H1 (cell line): Measurements from ENCODE around the gene TRIM39. TPM values are rescaled to one million over a fixed set of nuclear protein-coding genes. Genes with fewer than 3 reads are reported as not detected.

Experiments
- CTCF ChIA-PET: fragments of 300-600 bp; sonication (Branson Sonifier 250); formaldehyde crosslinking; loops from one replicate; lab custom pipeline; 2021; ENCODE audit not compliant: partially characterized antibody; lab: Charles Lee
- POLR2A ChIA-PET: fragments of 300-600 bp; sonication (Branson Sonifier 250); formaldehyde crosslinking; loops from one replicate; lab custom pipeline; 2021; ENCODE audit warnings: inconsistent platforms; ENCODE audit not compliant: partially characterized antibody; lab: Charles Lee
- DNase-seq, 2 experiments: peaks; one replicate each; pipeline versions ENCODE4 v3.0.0 to v3.0.0-alpha.2; 2010 to 2022; ENCODE audit warnings: low spot score in 2 of 2, low read depth in 1 of 2, mixed read lengths in 1 of 2
- FAIRE-seq: peaks from 2 replicates; lab custom pipeline; 2011; peaks lifted over from hg19 to GRCh38; lab: Jason Lieb, UNC
- H2AFZ ChIP-seq: 2 replicates; pipeline ENCODE4 v1.8.1; 2012; ENCODE audit warnings: low read length, inconsistent platforms
- H2AK5ac ChIP-seq: 2 replicates; pipeline ENCODE4 v1.6.1; 2013; ENCODE audit warnings: low read depth, low read length
- H2BK120ac ChIP-seq: replicated peaks from 2 replicates; pipeline ENCODE3; 2013; ENCODE audit warnings: low read depth, low read length, inconsistent platforms
- H2BK12ac ChIP-seq: 2 replicates; pipeline ENCODE4 v1.6.1; 2013; ENCODE audit warnings: low read depth, low read length
- H2BK15ac ChIP-seq: 2 replicates; pipeline ENCODE4 v1.6.1; 2013; ENCODE audit warnings: low read length
- H2BK20ac ChIP-seq: 2 replicates; pipeline ENCODE4 v1.6.1; 2013; ENCODE audit warnings: low read length
- H2BK5ac ChIP-seq: 2 replicates; pipeline ENCODE4 v1.6.1; 2013; ENCODE audit warnings: low read depth, low read length
- H3K14ac ChIP-seq: 2 replicates; pipeline ENCODE4 v1.6.1; 2013; ENCODE audit warnings: inconsistent platforms; ENCODE audit not compliant: insufficient read length
- H3K18ac ChIP-seq: 2 replicates; pipeline ENCODE4 v1.6.1; 2013; ENCODE audit warnings: low read length; ENCODE audit errors: extremely low read depth
- H3K23ac ChIP-seq: 2 replicates; pipeline ENCODE4 v1.6.1; 2013; ENCODE audit warnings: inconsistent platforms; ENCODE audit not compliant: insufficient read length
- H3K23me2 ChIP-seq: 2 replicates; pipeline ENCODE4 v1.6.1; 2013; ENCODE audit warnings: low read depth, low read length
- H3K27ac ChIP-seq: 2 replicates; pipeline ENCODE4 v1.6.1; 2011; ENCODE audit warnings: low read depth, low read length, inconsistent platforms
- H3K27me3 ChIP-seq, 4 experiments: replicated peaks in 1 of 4; 1 replicate in 1 of 4; 2 replicates in 3 of 4; pipeline versions ENCODE4 v1.6.1 to v1.8.1; 2011 to 2013; ENCODE audit warnings: low read length in 3 of 4, mild to moderate bottlenecking in 3 of 4, inconsistent platforms in 2 of 4, mixed read lengths in 2 of 4, moderate library complexity in 1 of 4; ENCODE audit not compliant: control insufficient read depth in 3 of 4, insufficient read depth in 3 of 4; ENCODE audit errors: extremely low read depth in 1 of 4
- H3K36me3 ChIP-seq, 4 experiments: 2 replicates each; pipeline versions ENCODE4 v1.6.1 to v1.8.1; 2011 to 2013; ENCODE audit warnings: mild to moderate bottlenecking in 4 of 4, low read length in 3 of 4, moderate library complexity in 2 of 4, control low read depth in 1 of 4, inconsistent platforms in 1 of 4; ENCODE audit not compliant: insufficient read depth in 4 of 4, control insufficient read depth in 2 of 4
- H3K4ac ChIP-seq: replicated peaks from 2 replicates; pipeline ENCODE3; 2013; ENCODE audit warnings: low read length, low read depth, mixed read lengths, inconsistent platforms; ENCODE audit not compliant: insufficient read length
- H3K4me1 ChIP-seq, 4 experiments: replicated peaks in 1 of 4; 1 replicate in 1 of 4; 2 replicates in 3 of 4; pipeline versions ENCODE4 v1.6.1 to v1.8.1; 2011 to 2013; ENCODE audit warnings: low read length in 3 of 4, inconsistent platforms in 2 of 4, mixed read lengths in 1 of 4; ENCODE audit not compliant: insufficient read depth in 4 of 4, control insufficient read depth in 3 of 4
- H3K4me2 ChIP-seq, 2 experiments: 2 replicates each; pipeline versions ENCODE4 v1.6.1 to v1.8.1; 2011 to 2013; ENCODE audit warnings: low read depth in 2 of 2, low read length in 2 of 2, control low read depth in 1 of 2, inconsistent platforms in 1 of 2, mild to moderate bottlenecking in 1 of 2; ENCODE audit not compliant: insufficient read depth in 1 of 2
- H3K4me3 ChIP-seq, 4 experiments: fragments of 200-600, 300-600 bp in 1 of 4; sonication (generic), shearing (Covaris generic), sonication (Bioruptor Twin) in 1 of 4; 2 replicates each; pipeline versions ENCODE4 v1.5.1 to v1.8.1; 2011 to 2016; ENCODE audit warnings: low read length in 4 of 4, low read depth in 3 of 4, control low read depth in 2 of 4, inconsistent platforms in 2 of 4, mild to moderate bottlenecking in 2 of 4, mixed read lengths in 1 of 4, moderate library complexity in 1 of 4; ENCODE audit not compliant: insufficient read depth in 2 of 4; ENCODE audit errors: extremely low read depth in 1 of 4
- H3K56ac ChIP-seq: replicated peaks from 2 replicates; pipeline ENCODE3; 2013; ENCODE audit warnings: low read depth, mild to moderate bottlenecking, mixed read lengths, low read length, inconsistent platforms; ENCODE audit not compliant: insufficient read length
- H3K79me1 ChIP-seq: 2 replicates; pipeline ENCODE4 v1.6.1; 2013; ENCODE audit warnings: low read depth, low read length, control low read depth
- H3K79me2 ChIP-seq, 2 experiments: 2 replicates each; pipeline versions ENCODE4 v1.6.1 to v1.8.1; 2012 to 2013; ENCODE audit warnings: low read length in 2 of 2, mild to moderate bottlenecking in 2 of 2, inconsistent platforms in 1 of 2; ENCODE audit not compliant: insufficient read depth in 2 of 2, control insufficient read depth in 1 of 2
- H3K9ac ChIP-seq, 4 experiments: replicated peaks in 1 of 4; 1 replicate in 1 of 4; 2 replicates in 3 of 4; pipeline versions ENCODE4 v1.6.1 to v1.8.1; 2011 to 2013; ENCODE audit warnings: low read depth in 3 of 4, low read length in 3 of 4, control low read depth in 2 of 4, mild to moderate bottlenecking in 2 of 4, moderate library complexity in 2 of 4, inconsistent platforms in 1 of 4; ENCODE audit errors: extremely low read depth in 1 of 4
- H3K9me3 ChIP-seq, 2 experiments: 2 replicates each; pipeline versions ENCODE4 v1.6.1 to v1.8.1; 2012 to 2013; ENCODE audit warnings: mild to moderate bottlenecking in 2 of 2, moderate library complexity in 2 of 2, control low read depth in 1 of 2, inconsistent platforms in 1 of 2, low read depth in 1 of 2, low read length in 1 of 2, mixed read lengths in 1 of 2; ENCODE audit not compliant: insufficient read depth in 2 of 2
- H4K20me1 ChIP-seq, 2 experiments: replicated peaks in 1 of 2; 2 replicates each; pipeline versions ENCODE3 to v1.8.1; 2011 to 2013; ENCODE audit warnings: inconsistent platforms in 2 of 2, low read length in 2 of 2, mild to moderate bottlenecking in 1 of 2; ENCODE audit not compliant: insufficient read depth in 2 of 2, control insufficient read depth in 1 of 2
- H4K5ac ChIP-seq: 2 replicates; pipeline ENCODE4 v1.6.1; 2013; ENCODE audit warnings: low read length, low read depth, mixed read lengths, inconsistent platforms; ENCODE audit not compliant: insufficient read length
- H4K8ac ChIP-seq: 2 replicates; pipeline ENCODE4 v1.8.0; 2013; ENCODE audit warnings: mild to moderate bottlenecking, moderate library complexity, low read length, inconsistent platforms; ENCODE audit not compliant: insufficient read depth; ENCODE audit errors: extremely low read depth
- H4K91ac ChIP-seq: replicated peaks from 2 replicates; pipeline ENCODE3; 2013; ENCODE audit warnings: low read length, mixed read lengths, inconsistent platforms; ENCODE audit not compliant: insufficient read length
- BRCA1 ChIP-seq: IDR thresholded peaks from 2 replicates; pipeline ENCODE4 v1.6.1; 2012; ENCODE audit warnings: low read depth, low read length, improper control_type of control experiment
- CHD1 ChIP-seq: IDR thresholded peaks from 2 replicates; pipeline ENCODE4 v1.6.1; 2012; ENCODE audit warnings: low read depth, low read length, improper control_type of control experiment
- GTF2F1 ChIP-seq: IDR thresholded peaks from 2 replicates; pipeline ENCODE4 v1.6.1; 2012; ENCODE audit warnings: low read depth, low read length, improper control_type of control experiment, borderline replicate concordance
- HDAC2 ChIP-seq, 2 experiments: fragments of 300-600 bp in 1 of 2; sonication (generic) in 1 of 2; IDR thresholded peaks; 2 replicates each; pipeline ENCODE4 v1.6.1; 2011 to 2012; ENCODE audit warnings: low read depth in 2 of 2, low read length in 2 of 2, mild to moderate bottlenecking in 2 of 2, moderate library complexity in 2 of 2, borderline replicate concordance in 1 of 2, inconsistent platforms in 1 of 2
- JUN ChIP-seq: IDR thresholded peaks from 2 replicates; pipeline ENCODE4 v1.6.1; 2011; ENCODE audit warnings: low read depth, mild to moderate bottlenecking, improper control_type of control experiment, low read length
- JUND ChIP-seq: IDR thresholded peaks from 2 replicates; pipeline ENCODE4 v1.6.1; 2011; ENCODE audit warnings: mild to moderate bottlenecking, improper control_type of control experiment, low read length
- SIN3A ChIP-seq, 2 experiments: IDR thresholded peaks in 1 of 2; conservative IDR thresholded peaks in 1 of 2; 2 replicates each; pipeline ENCODE4 v1.6.1; 2011 to 2012; ENCODE audit warnings: low read length in 2 of 2, improper control_type of control experiment in 1 of 2, low read depth in 1 of 2, mild to moderate bottlenecking in 1 of 2
- SP4 ChIP-seq: IDR thresholded peaks from 2 replicates; pipeline ENCODE4 v1.6.1; 2012; ENCODE audit warnings: low read length, inconsistent platforms
- SUZ12 ChIP-seq: fragments of 200-600 bp; sonication (generic); IDR thresholded peaks from 2 replicates; pipeline ENCODE4 v1.6.1; 2012; ENCODE audit warnings: mild to moderate bottlenecking, inconsistent platforms, low read length, moderate library complexity, mixed read lengths
- TBP ChIP-seq: IDR thresholded peaks from 2 replicates; pipeline ENCODE4 v1.6.1; 2011; ENCODE audit warnings: low read depth, low read length, improper control_type of control experiment
- WGBS, 2 experiments: shearing (Covaris generic) in 1 of 2; methylation state at CpG; one replicate each; pipeline versions ENCODE4 v1.1.6 to v1.1.7; 2013 to 2015; ENCODE audit warnings: low lambda C conversion rate in 2 of 2, mixed read lengths in 2 of 2, inconsistent platforms in 1 of 2, low coverage in 1 of 2, missing lambda C conversion rate in 1 of 2; ENCODE audit not compliant: insufficient replicate concordance in 2 of 2, insufficient coverage in 1 of 2, insufficient read length in 1 of 2; ENCODE audit errors: extremely low coverage in 1 of 2, missing lambda C conversion rate in 1 of 2; 5-methylcytosine and 5-hydroxymethylcytosine counted together
- polyA plus RNA-seq, 7 experiments: library from polyadenylated mRNA; depleted of rRNA in 3 of 7; stranded (reverse) in 5 of 7; unstranded in 2 of 7; fragments of >200 nt in 5 of 7; fragments of 200-250 nt in 2 of 7; gene quantifications; 1 replicate in 5 of 7; 2 replicates in 1 of 7; 4 replicates in 1 of 7; pipeline versions ENCODE4 v1.2.1 to v1.2.3, GENCODE V29; 2011 to 2013; ENCODE audit warnings: missing spikeins in 2 of 7, mixed read lengths in 2 of 7
- total RNA-seq: library from RNA; stranded (reverse); fragmentation: NEBNext Ultra II Directional; extraction: Animal tissue kit (Norgen Biotek cat#: 25700); gene quantifications from 2 replicates; pipeline ENCODE4 v1.2.1, GENCODE V29; 2021
- TF ChIP-seq, protein P1 (sequence below): IDR thresholded peaks from 2 replicates; pipeline ENCODE4 v1.6.1; 2012; ENCODE audit warnings: inconsistent platforms

TRIM39 gene
- total and polyA plus RNA-seq, 2 of the 8 experiments (the other 6 are each of a cell fraction or from before 2014, with no cell fraction given), result 7.3 to 26.1 TPM

DNA sequence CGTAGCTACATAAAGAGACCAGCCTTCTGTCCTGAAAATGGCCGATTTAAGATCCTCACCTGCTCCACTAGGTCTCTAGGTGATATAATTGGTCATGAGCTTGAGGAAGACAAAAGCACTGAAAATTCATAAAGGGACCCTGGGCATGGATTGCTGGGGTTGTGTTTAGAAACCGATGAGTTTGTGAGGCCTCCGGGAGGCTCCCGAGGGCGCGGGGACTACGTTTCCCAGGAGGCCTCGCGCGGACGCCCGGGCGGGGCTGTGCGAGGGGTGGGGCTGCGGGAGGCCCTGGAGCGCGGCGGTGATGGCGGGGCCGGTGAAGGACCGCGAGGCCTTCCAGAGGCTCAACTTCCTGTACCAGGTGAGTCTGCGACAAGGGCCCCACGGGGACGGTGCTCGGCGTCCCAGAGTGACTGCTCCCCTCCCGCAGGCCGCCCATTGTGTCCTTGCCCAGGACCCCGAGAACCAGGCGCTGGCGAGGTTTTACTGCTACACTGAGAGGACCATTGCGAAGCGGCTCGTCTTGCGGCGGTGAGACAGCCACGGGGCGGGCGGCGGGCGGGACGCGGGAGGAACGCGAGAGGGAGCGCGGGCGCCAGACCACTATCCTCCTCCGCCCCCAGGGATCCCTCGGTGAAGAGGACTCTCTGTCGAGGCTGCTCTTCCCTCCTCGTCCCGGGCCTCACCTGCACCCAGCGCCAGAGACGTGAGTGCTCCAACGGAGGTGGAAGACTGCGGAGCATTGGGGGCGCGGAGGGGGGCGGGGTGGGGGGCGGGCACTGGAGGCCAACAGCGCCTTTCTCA is 18.3 kb downstream of the TRIM39 start, which contains the start of gene RPP21:
Gene RPP21, plus strand, starts transcription at position 289 of the 804 bp plus-strand sequence. Its CDS starts 16 bp downstream, at position 305.
- no peaks in the 10 kb centered on the region for H3K79me1 ChIP-seq
- no peak within 1 kb of the TSS for H2BK12ac ChIP-seq
- no peak within 1 kb of the TSS; the same call in 1 of the 2 replicates for H2AFZ ChIP-seq
- peak within 1 kb of the TSS; percentile 99 for H4K5ac ChIP-seq
- H2AK5ac ChIP-seq, result no peak within 1 kb of the TSS
- no peaks in the 10 kb centered on the region for H3K27me3 ChIP-seq
- H3K23ac ChIP-seq, result no peak within 1 kb of the TSS
- no peak within 1 kb of the TSS for H2BK20ac ChIP-seq
- no peak within 1 kb of the TSS for H2BK15ac ChIP-seq
- H3K4me3 ChIP-seq, result peak within 1 kb of the TSS; percentile 79 to 92 (median 84)
- peaks cover 4 to 24% (median 13%) of the 10 kb centered on the region in 4 experiments for H3K36me3 ChIP-seq
- H3K9me3 ChIP-seq, result no peaks in the 10 kb centered on the region
- H3K4me2 ChIP-seq, result peak within 1 kb of the TSS; percentile 34 to 66
- H3K23me2 ChIP-seq, result no peaks in the 10 kb centered on the region
- no peak within 1 kb of the TSS for H3K56ac ChIP-seq
- peaks cover 2 to 3% of the 10 kb centered on the region in 2 experiments for H4K20me1 ChIP-seq
- H2BK5ac ChIP-seq, result peak within 1 kb of the TSS; percentile 86
- CTCF ChIA-PET, result interaction anchor here (0.8 kb wide), 1 partner anchor 126 kb away, joined by 3 read pairs; no protein-coding TSS in a partner anchor
- WGBS, 2 experiments, result 5% methylated on average over 40 of the region's 64 CpGs; no CpG with 5 or more reads in 1 of the 2 experiments
- H3K79me2 ChIP-seq, result peaks cover 0 to 7% of the 10 kb centered on the region in 2 experiments; a peak in 2 of 4 replicates
- H3K4me1 ChIP-seq, result peaks cover 0 to 7% (median 0%) of the 10 kb centered on the region in 4 experiments; a peak in 1 of 7 replicates
- H3K27ac ChIP-seq, result peak within 1 kb of the TSS; percentile 69; the same call in 1 of the 2 replicates
- POLR2A ChIA-PET, result interaction anchor here (0.7 to 2.4 kb wide), 4 partner anchors 13 to 19 kb away, joined by 3 to 16 read pairs (median 4); partner anchors contain the start of gene TRIM39
- peak within 1 kb of the TSS; percentile 97 for H3K18ac ChIP-seq
- peak within 1 kb of the TSS; percentile 85 to 92 (median 92) for H3K9ac ChIP-seq
- H3K14ac ChIP-seq, result no peak within 1 kb of the TSS
- H4K8ac ChIP-seq, result peak within 1 kb of the TSS; percentile 98
- H4K91ac ChIP-seq, result peak within 1 kb of the TSS; percentile 61
- no peak for FAIRE-seq
- H2BK120ac ChIP-seq, result no peak within 1 kb of the TSS
- H3K4ac ChIP-seq, result no peak within 1 kb of the TSS
- peak in 1 of 2 experiments; percentile 93 for DNase-seq
- TF ChIP-seq SIN3A (conservative IDR thresholded peaks at IDR 0.05 in 1 of 2, IDR thresholded peaks at IDR 0.05 in 1 of 2; ENCODE audit: low read depth in 1 of 2, low read length in 2 of 2) (peak; percentile 55 to 62; a peak in 1 of 4 replicates), JUND (no peak), SUZ12 (no peak), SP4 (no peak), CHD1 (no peak), JUN (no peak), GTF2F1 (no peak), HDAC2 (IDR thresholded peaks at IDR 0.05; ENCODE audit: borderline replicate concordance in 1 of 2, low read depth in 2 of 2, low read length in 2 of 2) (no peak), BRCA1 (no peak), TBP (no peak)
- TF ChIP-seq, protein P1, sequence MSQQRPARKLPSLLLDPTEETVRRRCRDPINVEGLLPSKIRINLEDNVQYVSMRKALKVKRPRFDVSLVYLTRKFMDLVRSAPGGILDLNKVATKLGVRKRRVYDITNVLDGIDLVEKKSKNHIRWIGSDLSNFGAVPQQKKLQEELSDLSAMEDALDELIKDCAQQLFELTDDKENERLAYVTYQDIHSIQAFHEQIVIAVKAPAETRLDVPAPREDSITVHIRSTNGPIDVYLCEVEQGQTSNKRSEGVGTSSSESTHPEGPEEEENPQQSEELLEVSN, result peak; percentile 53
